Measurements from ENCODE around the gene ATE1.
"Not testable (repeated sequence)": the region's sequence is repeated elsewhere in the genome, so short reads cannot be mapped to it uniquely, and the experiment has no call there.

ATE1 gene

DNA sequence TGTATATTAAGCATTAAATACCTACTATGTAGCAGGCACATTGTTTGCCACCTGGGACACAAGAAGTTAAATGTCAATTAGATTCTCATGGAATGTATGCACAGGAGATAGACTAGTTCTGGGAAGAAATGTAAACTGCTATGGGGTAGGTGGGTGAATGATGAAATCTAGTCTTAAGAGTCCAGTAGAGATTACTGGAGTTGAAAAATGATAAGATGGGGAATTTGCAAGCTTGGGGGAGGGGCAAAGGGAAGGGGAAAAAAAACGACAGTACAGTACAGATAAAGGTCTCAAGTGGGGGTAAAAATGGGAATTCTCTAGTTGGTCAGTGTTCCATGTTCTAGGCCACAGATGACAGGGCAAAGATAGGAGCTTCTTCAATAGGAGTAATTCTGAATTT, 94.4 kb downstream of the ATE1 start:
- no peak for DNase-seq (ENCODE audit: low read depth in 2 of 2, low spot score in 1 of 2)

DNA sequence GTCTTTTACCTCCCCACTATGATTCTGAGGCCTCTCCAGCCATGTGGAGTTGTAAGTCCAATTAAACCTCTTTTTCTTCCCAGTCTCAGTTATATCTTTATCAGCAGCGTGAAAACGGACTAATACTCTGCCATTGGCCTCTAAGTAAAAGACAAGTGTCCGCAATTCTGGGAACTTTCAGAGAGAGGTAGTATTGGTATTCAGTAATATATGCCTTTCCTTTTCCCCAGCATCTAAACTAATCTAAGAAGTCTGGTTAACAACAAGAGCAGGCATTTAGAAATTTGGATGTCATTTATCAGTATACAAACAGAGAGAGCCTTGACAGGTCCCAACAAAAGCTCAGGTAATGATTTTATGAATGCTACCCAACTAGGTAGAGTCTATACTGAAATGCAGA, 95.2 kb downstream of the ATE1 start:
- no peak for DNase-seq (ENCODE audit: low read depth in 2 of 2, low spot score in 1 of 2)

DNA sequence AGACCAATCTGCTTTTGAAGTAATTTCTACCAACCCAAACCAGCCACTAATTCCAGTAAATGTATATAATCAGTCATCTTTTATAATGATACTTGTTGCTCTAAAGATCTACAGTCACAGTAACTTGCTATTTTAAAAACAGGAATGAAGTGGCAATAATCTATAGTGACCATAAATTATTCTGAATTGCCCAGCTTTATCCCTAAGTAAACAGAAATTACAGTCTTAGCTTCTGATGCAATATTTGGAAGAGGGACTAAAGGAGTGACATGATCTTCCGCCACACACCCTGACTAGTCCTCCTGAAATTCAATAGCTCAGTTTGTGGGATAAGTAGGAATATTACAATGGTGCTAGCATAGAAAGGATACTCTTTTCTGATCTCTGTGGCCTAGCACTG, 96.1 kb downstream of the ATE1 start:
- no peak for DNase-seq (ENCODE audit: low read depth in 2 of 2, low spot score in 1 of 2)

DNA sequence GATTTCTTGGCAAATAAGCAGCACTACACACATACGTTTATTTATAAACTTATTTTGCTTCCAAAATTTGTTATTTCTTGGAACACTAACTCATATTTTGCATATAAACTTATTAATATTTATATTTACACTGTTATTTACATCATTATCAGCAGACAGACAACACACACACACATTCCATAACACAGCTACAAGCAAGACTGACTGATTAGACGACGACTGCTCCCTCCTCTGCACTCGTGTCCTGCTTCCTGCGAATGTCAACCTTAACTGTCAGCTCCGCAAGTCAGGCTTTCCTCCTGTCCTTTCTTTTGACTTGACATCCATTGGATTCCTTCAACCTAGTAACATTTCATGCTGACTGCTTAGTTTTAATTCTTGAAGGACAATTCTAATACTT, 96.6 kb downstream of the ATE1 start:
- DNase-seq (ENCODE audit: low read depth in 2 of 2, low spot score in 1 of 2) = no peak

DNA sequence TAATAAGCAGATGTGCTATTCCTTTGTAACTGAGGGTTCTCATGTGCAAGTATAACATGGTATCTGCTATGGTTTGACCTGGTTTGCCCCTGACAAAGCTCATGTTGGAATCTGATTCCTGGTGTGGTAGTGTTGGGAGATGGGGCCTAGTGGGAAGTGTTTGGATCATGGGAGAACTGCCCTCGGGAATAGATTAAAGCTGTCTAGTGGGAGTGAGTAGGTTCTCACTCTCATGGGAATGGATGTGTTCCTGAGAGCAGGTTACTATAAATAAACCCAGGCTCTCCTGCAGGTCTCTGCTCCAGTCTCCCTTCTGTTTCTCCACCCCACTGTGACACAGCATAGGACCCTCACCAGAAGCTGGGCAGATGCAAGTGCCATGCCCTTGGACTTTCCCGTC, 97.7 kb downstream of the ATE1 start:
- no peak for DNase-seq (ENCODE audit: low read depth in 2 of 2, low spot score in 1 of 2)

DNA sequence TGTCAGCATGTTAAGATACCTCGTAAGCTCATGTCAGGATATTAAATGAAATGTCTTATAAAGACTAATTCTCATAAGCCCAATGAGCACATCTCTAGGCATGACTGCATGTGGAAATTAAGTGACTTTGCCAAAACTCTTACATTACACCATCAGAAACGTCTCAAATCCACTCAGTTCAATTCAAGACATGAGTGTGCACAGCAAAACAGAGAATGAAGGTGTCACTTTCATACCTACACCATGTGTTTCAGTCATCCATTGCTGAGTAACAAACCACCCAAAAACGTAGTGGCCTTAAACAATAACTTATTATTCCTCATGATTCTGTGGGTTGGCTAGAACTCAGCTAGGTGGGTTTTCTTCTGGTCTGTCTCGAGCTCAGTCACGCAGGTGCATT, 99.8 kb downstream of the ATE1 start:
- DNase-seq (ENCODE audit: low read depth in 2 of 2, low spot score in 1 of 2) = no peak

DNA sequence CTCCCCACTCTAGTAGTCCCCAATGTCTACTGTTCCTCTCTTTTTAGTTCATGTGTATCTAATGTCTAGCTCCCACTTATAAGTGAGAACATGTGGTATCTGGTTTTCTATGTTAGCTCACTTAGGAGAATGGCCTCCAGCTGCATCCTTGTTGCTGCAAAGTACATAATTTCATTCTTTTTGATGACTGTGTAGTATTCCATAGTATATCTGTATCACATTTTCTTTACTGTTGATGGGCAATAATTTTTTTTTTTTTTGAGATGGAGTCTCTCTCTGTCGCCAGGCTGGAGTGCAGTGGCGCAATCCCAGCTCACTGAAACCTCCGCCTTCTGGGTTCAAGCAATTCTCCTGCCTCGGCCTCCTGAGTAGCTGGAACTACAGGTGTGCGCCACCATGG, 101.1 kb downstream of the ATE1 start:
- DNase-seq (ENCODE audit: low read depth in 2 of 2, low spot score in 1 of 2) = not testable (repeated sequence)

DNA sequence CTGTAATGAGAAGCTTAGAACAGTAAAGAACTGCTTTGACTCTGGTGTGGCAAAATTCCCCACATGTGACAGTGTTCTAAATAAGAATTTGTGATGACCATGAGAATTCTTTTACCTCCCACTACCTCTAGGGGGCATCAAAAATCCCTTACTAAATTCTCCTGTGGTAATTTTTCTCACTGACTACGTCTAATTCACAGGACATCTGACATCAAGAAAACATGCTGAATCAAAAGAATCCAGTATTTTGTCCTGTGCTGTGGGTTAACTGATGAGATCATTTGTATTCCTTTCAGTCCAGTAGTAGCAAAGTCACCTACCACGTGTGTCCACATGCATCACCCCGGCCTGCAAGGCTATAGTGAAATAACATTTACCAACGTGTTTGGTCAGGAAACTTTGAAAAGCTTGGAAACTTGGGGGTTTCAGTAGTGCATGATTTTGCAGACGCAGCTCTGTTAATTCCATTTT, 103.8 kb downstream of the ATE1 start:
- DNase-seq (ENCODE audit: low read depth in 2 of 2, low spot score in 1 of 2) = no peak

DNA sequence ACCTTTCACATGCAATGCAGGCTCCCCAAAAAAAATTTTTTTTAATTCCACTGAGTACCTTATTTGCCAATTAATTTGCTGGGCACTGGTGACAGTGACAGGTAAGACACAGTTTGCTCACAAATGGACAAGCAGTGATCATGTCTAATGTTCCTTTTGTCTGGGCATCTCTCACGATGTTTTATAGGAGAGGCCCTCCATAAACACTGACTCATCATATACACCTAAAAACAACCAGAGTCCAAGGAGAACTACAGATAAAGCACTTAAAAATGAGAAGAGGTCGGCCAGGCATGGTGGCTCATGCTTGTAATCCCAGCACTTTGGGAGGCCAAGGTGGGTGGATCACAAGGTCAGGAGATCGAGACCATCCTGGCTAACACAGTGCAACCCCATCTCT, 105.1 kb downstream of the ATE1 start:
- DNase-seq (ENCODE audit: low read depth in 2 of 2, low spot score in 1 of 2) = no peak

DNA sequence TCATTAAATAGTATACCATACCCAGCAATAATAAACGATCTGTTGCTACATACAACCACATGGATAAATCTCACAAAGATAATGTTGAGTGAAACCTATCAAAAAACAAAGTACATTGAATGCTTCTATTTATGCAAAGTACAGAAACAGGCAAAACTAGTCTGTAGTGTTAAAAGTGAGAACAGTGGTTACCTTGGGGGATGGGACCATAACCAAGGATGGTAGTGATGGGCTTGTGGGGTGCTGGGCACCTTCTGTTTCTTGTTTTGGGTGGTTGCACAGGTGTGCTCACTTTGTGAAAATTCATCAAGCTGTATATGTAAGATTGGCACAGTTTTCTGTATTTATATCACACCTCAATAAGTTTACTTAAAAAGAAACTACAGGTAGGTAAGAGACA, 105.7 kb downstream of the ATE1 start:
- DNase-seq (ENCODE audit: low read depth in 2 of 2, low spot score in 1 of 2) = no peak

DNA sequence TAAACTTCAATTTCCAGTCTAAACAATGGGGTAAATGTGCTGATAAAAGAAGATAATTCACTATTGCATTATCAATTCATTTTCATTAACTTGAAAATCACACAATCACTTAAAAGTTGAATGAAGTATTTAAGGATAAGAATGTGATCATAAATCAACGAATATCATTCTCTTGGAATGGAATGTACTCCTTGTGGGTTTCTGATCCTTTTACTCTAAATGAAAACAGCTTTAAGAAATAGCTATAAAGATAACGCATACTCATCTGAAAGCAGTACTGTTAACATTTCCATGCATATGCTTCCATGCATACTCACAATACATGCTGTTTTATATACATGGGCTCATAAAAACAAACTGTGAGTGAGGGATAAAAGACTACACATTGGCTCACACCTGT, 108.8 kb downstream of the ATE1 start:
- no peak for DNase-seq (ENCODE audit: low read depth in 2 of 2, low spot score in 1 of 2)

DNA sequence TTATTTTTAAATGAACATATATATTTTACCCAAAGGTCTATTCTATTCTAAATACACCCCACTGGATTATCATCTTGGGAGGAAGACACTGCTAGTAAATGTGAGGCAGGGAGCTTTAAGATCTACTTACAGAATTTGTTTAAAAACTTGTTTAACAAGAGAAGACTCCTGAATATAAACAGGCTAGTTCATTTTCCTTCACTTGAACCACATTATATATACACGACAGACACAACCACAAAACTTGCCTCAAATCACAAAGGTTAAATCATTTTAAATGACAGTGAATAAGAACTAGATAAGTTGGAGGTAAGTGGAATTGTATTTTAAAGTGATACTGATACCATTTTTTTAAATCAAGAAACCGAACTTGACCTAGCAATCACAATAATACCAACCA, 109.2 kb downstream of the ATE1 start:
- DNase-seq (ENCODE audit: low read depth in 2 of 2, low spot score in 1 of 2) = no peak

DNA sequence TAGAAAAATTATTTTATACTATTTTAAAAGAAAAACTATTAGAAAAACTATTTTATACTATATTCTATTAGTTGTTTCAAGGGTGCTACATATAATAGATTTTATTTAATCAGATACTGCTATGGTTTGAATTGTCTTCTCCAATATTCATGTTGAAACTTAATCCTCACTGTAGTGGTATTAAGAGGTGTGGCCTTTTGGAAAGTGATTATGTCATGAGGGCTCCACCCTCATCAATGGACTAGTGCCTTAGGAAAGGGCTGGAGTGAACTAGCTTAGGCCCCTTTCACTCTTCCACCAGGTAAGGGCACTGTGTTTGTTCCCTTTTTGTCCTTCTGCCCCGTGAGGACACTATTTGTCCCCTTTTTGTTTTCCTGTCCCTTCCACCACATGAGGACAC, 111.6 kb downstream of the ATE1 start:
- no peak for DNase-seq (ENCODE audit: low read depth in 2 of 2, low spot score in 1 of 2)

DNA sequence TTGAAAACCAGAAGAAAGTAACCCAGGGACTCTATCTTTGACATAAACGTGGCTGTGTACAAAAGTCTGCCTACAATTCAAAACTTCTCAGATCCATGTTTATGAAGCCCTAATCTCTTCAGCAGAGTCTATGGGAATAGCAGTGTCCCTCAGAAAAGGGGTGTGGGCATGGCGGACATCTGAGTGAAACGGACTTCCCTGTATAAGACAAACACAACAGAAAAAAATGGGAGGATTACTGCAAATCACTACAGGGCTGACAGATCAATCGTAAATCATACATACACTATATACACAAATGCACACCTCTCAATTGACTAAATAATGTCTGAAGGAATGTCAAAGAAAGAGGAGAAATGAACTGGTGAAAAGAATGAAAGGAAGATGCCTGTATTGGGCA, 114.0 kb downstream of the ATE1 start:
- no peak for DNase-seq (ENCODE audit: low read depth in 2 of 2, low spot score in 1 of 2)

DNA sequence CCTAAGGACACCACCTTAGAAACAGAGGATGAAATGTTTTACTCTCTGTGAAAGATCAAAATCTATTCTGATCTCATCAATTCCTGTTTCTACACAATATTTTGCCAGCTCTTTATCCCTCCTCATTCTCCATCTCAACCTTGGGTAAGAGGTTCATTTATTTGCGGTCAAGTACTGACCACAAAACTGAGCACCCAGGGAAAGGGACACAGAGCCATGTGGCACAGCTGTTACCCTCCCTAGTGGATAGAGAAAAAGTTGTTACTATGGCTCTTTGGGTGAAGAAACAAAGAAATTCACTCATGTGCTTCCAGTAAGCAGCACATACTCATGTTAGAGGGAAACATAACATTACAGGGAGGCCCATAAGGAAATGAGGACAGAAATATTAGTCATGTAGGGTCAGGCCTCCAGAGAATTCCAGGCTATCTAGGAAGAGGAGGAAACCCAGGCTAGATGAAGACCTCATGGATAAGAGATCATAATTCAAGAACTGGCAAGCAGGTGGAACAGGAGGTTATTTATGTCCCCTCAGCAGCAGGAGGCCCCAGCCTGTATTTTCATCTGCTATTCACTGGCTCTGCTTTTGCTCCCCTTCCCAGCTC, 114.5 kb downstream of the ATE1 start:
- no peak for DNase-seq (ENCODE audit: low read depth in 2 of 2, low spot score in 1 of 2)

DNA sequence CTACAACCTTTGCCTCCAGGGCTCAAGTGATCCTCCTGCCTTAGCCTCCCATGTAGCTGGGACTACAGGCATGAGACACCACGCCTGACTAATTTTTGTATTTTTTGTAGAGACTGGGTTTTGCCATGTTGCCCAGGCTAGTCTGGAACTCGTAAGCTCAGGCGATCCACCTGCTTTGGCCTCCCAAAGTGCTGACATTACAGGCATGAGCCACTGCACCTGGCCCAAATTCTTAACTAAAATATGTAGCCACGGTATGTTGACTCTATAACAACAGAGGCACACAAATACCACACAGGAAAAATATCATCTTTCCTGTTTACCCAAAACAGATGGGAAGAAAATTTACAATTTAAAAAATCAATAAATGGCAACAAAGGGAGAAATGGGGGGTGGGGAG, 115.8 kb downstream of the ATE1 start:
- DNase-seq (ENCODE audit: low read depth in 2 of 2, low spot score in 1 of 2) = no peak

DNA sequence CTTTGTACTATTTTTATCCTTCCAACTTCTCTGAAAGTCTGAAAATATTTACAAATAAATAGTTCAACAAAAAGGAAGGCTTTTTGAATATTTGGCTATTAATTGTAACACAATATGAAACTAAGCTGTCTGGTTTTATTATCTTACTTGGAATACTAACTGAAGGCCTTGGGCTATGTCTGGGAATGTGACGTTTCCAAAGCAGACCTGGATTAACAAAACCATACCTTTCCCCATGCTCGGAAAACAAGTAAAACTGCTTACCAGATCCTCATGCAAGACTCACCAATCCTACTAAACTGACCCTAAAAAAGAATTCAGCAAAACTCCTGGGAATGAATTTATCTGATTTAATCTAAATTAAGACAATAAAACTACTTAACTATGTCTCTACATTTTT, 116.4 kb downstream of the ATE1 start:
- no peak for DNase-seq (ENCODE audit: low read depth in 2 of 2, low spot score in 1 of 2)

DNA sequence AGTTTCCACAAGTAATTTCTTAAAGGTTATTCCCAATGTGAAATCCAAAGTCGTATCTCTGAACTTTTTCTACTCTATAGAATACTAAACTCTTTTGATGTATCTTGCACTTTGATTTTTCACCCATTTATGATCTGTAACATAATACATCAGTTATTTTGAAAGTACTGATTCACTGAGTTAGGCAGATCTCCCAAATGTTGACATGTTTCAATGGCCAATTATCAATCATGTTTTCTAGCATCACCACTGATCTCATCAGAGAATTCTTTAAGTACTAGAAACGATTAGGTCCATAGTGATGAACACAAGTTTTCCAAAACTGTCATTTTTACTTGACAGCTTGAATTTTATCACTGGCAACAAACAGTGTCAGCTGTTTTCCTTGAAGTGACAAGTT, 119.0 kb downstream of the ATE1 start:
- no peak for DNase-seq (ENCODE audit: low read depth in 2 of 2, low spot score in 1 of 2)

DNA sequence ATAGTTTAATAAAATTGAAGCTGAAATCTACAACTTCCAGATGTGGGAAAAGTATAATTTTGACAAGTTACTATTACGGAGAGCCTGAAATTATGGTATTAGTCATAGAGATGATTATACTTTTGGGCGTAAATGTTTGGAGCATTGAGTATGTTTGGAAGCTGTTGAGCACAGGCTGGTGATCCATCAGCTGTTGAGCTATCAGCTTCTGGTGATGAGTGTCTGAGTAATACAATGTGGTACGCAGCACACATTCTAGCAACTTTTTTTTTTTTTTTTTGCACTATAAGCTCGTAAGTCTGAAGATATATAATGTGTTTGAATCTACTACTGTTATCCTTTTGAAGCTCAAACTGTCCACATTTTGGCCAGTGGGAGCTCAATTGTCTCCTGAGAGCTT, 123.4 kb downstream of the ATE1 start:
- DNase-seq (ENCODE audit: low read depth in 2 of 2, low spot score in 1 of 2) = no peak

DNA sequence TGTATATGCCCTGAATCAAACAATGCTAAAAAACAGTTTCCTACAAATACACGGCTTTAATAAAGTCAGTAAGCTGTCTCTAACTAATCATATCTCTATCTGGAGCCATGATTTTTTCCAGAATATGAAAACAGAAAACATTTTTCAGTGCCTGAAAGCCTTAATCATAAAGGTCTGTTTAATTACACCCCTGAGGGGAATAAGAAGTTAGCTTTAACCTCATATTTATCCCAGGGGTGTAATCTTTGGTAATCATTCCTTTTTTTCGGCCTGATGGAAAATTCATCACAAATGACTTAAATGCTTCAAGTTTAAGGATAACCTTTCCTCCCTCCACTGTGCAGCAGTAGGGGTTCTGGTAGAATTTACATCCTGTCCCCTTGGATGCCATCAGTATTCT, 124.2 kb downstream of the ATE1 start:
- no peak for DNase-seq (ENCODE audit: low read depth in 2 of 2, low spot score in 1 of 2)

DNA sequence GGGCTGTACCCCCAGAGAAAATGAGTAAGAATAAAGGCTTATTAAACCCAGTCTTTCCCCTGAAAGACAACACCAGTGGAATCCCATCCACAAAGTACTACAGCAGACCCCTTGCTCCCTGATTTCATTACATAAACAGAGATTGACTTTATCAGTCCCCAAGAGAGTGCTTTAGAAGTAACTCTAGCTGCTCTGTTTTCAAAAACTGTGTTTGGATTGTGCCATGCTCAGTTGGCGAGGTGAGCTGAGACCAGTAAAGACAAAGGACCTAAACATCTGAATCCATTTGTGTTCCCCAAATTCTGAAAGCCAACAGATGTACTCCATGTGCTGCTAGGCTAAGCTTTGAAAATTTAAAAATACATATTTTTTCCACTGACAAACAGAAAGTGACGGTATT, 127.0 kb downstream of the ATE1 start:
- DNase-seq (ENCODE audit: low read depth in 2 of 2, low spot score in 1 of 2) = no peak

DNA sequence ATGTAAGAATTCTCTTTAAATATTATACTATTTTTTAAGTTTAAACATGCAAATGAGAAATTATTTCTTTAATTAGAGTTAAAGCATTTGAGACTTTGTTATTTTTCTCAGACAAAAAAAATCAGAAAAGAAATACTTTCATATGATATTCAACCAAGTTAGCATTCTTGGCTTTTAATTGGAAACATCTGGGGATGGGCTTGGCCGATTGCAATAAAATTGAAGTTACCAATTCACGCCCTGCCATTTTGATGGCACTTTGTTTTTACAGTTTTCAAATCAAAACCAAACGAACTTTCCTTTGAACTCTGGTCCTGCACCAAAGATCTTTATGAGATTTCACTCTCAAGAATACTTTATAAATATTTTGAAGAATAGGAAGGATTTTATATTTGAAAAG, 127.7 kb downstream of the ATE1 start:
- no peak for DNase-seq (ENCODE audit: low read depth in 2 of 2, low spot score in 1 of 2)

DNA sequence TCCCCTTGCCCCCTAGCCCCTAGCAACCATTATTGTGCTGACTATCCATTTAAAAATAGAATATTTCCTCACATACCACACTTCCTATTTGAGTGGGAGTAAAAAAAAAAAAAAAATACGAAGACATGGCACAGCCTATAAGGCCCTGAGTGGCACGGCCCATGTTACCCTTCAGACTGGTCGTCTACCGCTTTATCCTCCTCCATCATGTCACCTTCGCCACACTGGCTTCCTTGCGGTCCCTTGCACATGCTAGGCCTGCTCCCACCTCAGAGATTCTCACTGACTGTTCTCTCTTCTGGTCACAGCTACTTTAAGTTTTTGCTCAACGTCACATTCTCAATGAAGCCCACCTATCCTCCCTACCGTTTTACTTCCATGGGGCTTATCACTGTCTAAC, 130.3 kb downstream of the ATE1 start:
- no peak for DNase-seq (ENCODE audit: low read depth in 2 of 2, low spot score in 1 of 2)

DNA sequence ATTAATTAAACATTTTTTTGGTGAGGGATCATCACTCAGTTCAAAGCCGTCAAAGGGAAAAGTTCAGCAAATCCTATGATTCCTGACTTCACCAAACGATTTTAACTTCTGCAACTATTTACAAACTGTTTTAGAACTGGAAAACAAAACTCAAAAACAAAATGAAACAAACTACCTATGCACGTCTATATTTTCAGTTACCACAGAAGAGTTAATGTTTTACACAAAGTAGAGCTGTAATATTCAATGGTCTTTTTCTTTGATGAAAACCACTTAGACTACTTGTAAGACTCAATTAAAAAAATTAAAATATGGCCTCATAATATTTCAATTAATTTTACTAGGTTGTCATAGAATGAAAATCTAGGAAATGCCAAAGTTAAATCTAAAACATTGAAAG, 131.5 kb downstream of the ATE1 start:
- DNase-seq (ENCODE audit: low read depth in 2 of 2, low spot score in 1 of 2) = no peak
